Left renal pelvis (tissue), 4 donors: Measurements from ENCODE around the gene E2F2. TPM values are rescaled to one million over a fixed set of nuclear protein-coding genes. Genes with fewer than 3 reads are reported as not detected.
"Not testable (repeated sequence)": the region's sequence is repeated elsewhere in the genome, so short reads cannot be mapped to it uniquely, and the experiment has no call there.

Experiments used
- DNase-seq, 4 donors: peaks; one replicate each; pipeline ENCODE4 v3.0.0-alpha.2; 2013; ENCODE audit warnings: low read depth in 4 of 4, low spot score in 3 of 4
- polyA plus RNA-seq, 4 donors: library from polyadenylated mRNA; unstranded; fragments of 120-200 nt; gene quantifications; one replicate each; pipeline ENCODE4 v1.2.1, GENCODE V29; 2013; ENCODE audit not compliant: insufficient read length in 4 of 4

The E2F2 gene
- polyA plus RNA-seq, 4 donors = 4.3 to 5.6 (median 4.9) TPM

GRCh38 chr1:23527366-23527765 is 3.7 kb downstream of the E2F2 start:
- no peak for DNase-seq

- no peak for DNase-seq
Observed at GRCh38 chr1:23526329-23527041, 4.5 kb downstream of the E2F2 start.

DNA sequence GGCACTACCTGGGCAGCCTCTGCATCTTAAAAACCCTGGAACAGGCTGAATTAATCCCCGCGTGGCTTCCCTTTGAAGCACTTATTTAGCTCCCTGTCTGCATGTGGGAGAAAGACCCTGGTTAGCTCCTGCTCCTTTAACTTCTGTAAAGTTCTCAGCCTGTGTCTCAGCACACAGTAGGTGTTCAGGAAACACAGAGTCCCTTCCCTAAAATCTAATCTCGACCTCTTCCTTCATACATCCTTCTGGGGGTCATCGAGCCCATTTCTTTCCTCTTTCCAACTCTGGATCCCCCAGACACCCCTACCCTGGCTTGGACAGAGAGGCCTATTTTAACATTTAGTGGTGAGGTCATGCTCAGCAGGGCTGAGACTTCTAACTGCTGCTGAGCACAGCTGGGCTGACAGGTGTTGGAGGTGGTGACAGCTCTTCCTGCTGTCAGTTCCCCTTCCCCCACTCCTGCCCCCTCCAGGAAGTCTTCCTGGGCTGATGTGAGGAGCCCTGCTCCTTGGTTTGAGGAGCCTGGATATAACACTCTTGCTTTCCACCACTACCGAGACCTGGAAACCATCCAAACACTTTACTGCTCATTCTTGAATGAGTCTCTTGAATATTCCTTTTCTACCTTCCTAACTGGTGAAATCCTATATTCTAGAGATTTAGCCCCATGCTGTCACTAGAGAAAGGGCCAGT is 5.3 kb downstream of the E2F2 start:
- DNase-seq = no peak

- DNase-seq = no peak
Observed at GRCh38 chr1:23524716-23525401, 6.2 kb downstream of the E2F2 start.

GRCh38 chr1:23524163-23524562 is 6.9 kb downstream of the E2F2 start:
- DNase-seq = no peak

DNA sequence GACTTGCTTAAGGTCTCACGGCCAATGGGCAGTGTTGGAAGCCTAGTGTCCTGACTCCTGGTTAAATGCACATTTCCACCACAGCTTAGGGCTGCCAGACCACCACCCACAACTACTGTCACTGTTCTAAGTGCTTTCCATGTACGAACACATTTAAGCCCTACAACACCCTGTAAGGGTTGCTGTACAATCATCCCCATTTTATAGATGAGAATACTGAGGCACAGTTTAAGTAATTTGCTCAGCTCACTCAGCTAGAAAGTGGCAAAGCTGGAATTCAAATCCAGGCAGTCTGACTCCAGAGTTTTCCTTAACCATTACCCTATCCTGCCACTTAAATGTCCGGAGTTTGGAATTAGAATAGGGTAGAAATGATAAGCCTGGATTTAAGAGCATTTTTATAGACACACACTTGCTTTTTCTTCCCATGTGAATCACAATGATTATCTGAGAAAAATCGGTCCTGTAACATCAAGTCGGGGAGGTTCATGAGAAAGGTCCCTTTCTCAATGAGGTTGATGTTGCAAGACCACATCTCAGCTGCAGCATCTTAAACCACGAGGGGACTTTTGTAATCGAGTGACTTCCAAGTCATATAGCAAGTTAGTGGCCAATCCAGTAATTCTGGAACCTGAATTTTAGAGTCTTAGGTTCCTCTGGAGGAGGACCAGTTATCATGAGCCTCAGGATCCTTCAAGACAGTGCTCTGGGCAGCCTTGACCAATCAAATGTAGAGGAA is 8.6 kb downstream of the E2F2 start:
- no peak for DNase-seq

- DNase-seq = no peak
Observed at GRCh38 chr1:23521588-23521987, 9.4 kb downstream of the E2F2 start.

DNA sequence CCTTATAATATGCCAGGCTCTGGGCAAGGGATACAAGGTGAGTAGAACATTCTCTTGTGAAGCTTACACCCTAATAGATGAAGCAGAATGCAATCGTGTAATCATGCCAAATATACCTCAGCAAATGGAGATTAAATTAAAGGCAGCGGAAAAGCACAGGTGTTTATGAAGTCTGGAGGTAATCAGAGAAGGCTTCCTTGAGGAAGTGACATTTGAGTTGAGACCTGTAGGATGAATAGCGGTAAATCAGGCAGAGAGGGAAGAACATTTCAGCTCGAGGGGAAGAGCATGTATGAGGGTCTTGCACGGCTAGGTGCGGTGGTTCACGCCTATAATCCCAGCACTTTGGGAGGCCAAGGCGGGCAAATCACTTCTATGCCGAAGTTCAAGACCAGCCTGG is 13.5 kb downstream of the E2F2 start:
- no peak for DNase-seq

DNA sequence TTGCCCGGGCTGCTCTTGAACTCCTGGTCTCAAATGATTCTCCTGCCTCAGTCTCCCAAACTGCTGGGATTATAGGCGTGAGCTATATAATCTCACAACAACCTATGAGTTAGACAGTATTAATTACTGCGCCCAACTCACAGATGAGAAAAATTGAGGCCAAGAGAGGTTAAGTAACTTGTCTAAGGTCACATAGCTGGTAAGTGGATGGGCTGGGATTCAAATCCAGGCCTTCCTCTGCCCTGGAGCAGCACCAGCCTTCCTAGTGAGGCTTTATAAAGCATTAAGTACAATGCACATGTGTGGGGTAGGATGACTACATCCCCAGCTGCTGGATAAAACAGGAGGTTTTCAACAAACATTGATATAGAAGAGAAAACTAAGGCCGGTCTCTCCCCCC is 15.1 kb downstream of the E2F2 start:
- DNase-seq = no peak

- no peak for DNase-seq
Observed at GRCh38 chr1:23514111-23514679, 16.8 kb downstream of the E2F2 start.

- DNase-seq = no peak
Observed at GRCh38 chr1:23509896-23510295, 21.1 kb downstream of the E2F2 start.

DNA sequence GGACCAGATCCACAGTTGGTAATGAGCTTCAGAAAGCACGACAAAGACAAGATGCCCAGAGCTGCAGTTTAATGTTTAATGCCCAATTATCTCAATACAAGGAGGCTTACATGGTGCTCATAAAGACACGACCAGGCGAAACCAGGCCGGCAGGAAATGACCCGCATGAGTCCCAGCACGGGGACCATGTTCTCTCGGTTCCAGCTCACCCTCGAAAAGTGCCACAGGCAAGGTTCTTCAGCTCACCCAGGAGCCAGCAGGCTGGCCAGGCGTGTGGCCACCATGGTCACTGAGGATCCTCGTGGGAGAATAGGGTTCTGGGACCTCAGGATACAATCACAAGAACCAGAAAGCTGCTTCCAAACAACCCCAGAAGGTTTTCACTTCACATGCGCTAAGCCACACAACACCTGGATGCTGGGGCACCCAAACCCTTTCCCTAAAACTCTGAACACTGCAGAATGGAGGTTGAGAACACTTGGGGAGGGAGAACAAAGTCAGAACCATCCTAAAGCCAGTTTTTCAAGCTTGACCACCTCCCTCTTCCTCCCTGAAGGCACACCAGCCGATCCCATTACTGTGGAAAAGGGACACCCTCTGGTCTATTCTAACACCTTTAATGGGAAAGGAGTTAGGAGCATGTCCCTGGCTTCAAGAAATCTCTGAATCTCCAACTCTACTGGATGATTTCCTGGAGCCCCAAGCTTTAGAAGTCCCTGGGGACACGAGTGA is 24.5 kb downstream of the E2F2 start:
- DNase-seq = no peak

DNA sequence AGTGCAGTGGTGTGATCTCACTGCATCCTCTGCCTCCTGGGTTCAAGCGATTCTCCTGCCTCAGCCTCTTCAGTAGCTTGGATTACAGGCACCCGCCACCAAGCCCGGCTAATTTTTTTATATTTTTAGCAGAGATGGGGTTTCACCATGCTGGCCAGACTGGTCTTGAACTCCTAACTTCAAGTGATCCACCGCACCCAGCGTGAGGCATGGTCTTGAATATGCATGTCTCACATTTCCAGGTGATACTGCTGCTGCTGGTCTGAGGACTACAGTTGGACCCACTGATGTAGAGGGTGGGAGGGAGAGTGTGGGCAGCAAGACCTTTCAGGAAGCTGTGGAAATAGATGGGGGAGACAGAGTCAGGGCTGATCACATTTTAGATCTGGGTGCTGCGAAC is 25.2 kb downstream of the E2F2 start:
- DNase-seq = no peak

DNA sequence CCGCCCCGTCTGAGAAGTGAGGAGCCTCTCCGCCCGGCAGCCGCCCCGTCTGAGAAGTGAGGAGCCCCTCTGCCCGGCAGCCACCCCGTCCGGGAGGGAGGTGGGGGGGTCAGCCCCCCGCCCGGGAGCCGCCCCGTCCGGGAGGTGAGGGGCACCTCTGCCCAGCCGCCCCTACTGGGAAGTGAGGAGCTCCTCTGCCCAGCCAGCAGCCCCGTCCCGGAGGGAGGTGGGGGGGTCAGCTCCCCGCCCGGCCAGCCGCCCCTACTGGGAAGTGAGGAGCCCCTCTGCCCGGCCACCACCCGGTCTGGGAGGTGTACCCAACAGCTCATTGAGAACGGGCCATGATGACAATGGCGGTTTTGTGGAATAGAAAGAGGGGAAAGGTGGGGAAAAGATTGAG is 26.9 kb downstream of the E2F2 start:
- not testable (repeated sequence) for DNase-seq

DNA sequence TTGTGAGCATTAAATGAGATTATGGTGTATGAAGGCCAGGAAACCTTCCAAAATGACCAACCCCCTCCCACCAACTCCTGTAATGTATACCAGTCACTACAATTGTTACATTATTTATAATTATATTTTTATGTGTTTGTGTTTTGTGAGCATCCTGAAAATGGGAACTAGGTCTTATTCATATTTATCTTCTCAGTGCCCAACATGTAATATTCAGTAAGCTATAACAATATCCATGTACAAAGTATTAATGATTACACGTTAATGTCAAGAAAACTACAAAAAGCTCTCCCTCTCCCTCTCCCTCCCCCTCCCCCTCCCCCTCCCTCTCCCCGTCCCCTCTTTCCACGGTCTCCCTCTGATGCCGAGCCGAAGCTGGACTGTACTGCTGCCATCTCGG is 28.1 kb downstream of the E2F2 start:
- DNase-seq = no peak

- DNase-seq = no peak
Observed at GRCh38 chr1:23500466-23500865, 30.6 kb downstream of the E2F2 start.

DNA sequence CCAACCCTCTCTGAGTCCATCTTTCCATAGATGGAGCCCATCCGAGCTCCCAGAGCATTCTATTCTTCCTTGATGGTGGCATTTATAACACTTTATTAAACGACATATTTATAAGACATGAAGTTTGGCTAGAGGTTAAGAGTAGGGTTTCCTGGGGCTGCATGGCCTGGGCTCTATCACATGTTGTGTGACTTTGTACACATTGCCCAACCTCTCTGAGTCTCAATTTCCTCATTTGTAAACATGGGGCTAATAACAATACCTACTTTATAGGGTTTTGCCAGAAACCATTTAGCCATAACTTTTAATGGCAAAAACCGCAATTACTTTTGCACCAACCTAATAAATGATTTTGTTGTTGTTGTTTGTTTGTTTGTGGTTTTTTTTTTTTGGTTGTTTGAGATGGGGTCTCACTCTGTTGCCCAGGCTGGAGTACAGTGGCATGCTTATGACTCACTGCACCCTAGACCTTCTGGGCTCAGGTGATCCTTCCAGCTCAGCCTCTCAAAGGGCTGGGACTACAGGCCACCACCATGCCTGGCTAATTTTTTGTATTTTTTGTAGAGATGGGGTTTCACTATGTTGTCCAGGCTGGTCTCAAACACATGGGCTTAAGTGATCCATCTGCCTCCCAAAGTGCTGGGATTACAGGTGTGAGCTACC is 33.1 kb downstream of the E2F2 start:
- no peak for DNase-seq

DNA sequence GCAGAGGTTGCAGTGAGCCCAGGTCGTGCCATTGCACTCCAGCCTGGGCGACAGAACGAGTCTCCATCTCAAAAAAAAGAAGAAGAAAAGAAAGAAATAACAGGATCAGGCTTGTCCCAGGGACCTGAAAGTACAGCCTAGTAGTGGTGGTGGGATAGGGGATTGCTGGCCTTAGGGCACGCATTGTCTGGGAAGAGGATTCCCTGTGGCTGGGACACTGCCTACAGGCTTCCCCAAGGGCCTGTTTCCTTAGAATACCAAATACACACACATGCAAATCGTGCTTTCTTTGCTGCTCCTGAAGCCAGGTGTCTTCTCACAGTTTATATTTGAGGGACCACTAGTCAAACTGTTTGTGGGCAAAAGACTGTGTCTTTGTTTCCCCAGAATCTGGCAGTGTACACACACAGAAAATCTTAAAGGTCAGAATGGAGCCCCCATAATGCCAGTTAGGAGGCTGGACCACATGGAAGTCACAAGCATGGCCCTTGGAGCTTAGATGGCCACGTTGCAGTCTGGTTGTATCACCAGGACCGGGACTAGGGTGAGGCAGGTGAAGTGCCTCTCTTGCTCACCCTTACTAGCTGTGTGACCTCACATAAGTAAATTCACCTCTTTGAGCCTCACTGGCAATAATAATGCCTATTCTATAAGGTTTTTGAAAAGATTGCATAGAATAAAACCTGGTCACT is 34.4 kb downstream of the E2F2 start:
- no peak for DNase-seq

GRCh38 chr1:23494836-23495235 is 36.2 kb downstream of the E2F2 start:
- DNase-seq = not testable (repeated sequence)
